KMS-11 (cell line): ENCODE measurements around the gene METTL22.

Experiments used
- H2AFZ ChIP-seq: fragments of 200-600 bp; sonication (generic); 2 replicates; pipeline ENCODE4 v1.6.1; 2016; ENCODE audit warnings: antibody characterized with exemption, mixed run types, low read depth
- H3K27ac ChIP-seq: fragments of 200-600 bp; sonication (generic); 2 replicates; pipeline ENCODE4 v1.6.1; 2016; ENCODE audit warnings: mild to moderate bottlenecking, mixed run types
- H3K27me3 ChIP-seq: fragments of 200-600 bp; sonication (generic); 2 replicates; pipeline ENCODE4 v1.6.1; 2017; ENCODE audit warnings: mild to moderate bottlenecking, low read depth, mixed run types, moderate library complexity; ENCODE audit not compliant: insufficient read depth
- H3K36me3 ChIP-seq: fragments of 200-600 bp; sonication (generic); 2 replicates; pipeline ENCODE4 v1.6.1; 2017; ENCODE audit warnings: mild to moderate bottlenecking, mixed run types; ENCODE audit not compliant: insufficient read depth
- H3K4me1 ChIP-seq: fragments of 200-600 bp; sonication (generic); 2 replicates; pipeline ENCODE4 v1.6.1; 2016; ENCODE audit warnings: mild to moderate bottlenecking, low read depth, mixed run types; ENCODE audit not compliant: poor library complexity, severe bottlenecking
- H3K4me2 ChIP-seq: fragments of 200-600 bp; sonication (generic); 2 replicates; pipeline ENCODE4 v1.7.0; 2016; ENCODE audit warnings: mild to moderate bottlenecking, mixed run types
- H3K4me3 ChIP-seq: fragments of 200-600 bp; sonication (generic); IDR thresholded peaks from 2 replicates; pipeline ENCODE4 v1.6.1; 2017; ENCODE audit warnings: low read depth, low read length, mixed read lengths; ENCODE audit not compliant: insufficient read depth
- H3K79me2 ChIP-seq: fragments of 200-600 bp; sonication (generic); 2 replicates; pipeline ENCODE4 v1.6.1; 2016; ENCODE audit warnings: low read depth, mixed run types; ENCODE audit not compliant: insufficient read depth
- H3K9ac ChIP-seq: fragments of 200-600 bp; sonication (generic); 2 replicates; pipeline ENCODE4 v1.6.1; 2016; ENCODE audit warnings: mild to moderate bottlenecking, mixed run types
- H4K20me1 ChIP-seq: fragments of 200-600 bp; sonication (generic); 2 replicates; pipeline ENCODE4 v1.6.1; 2016; ENCODE audit warnings: mild to moderate bottlenecking, mixed run types; ENCODE audit not compliant: insufficient read depth
- TF ChIP-seq, protein P1 (sequence below): fragments of 200-600 bp; sonication (generic); conservative IDR thresholded peaks from 2 replicates; pipeline ENCODE4 v1.6.1; 2017; ENCODE audit warnings: low read depth, mild to moderate bottlenecking, antibody characterized with exemption, low read length, moderate library complexity, mixed read lengths

Gene METTL22

DNA sequence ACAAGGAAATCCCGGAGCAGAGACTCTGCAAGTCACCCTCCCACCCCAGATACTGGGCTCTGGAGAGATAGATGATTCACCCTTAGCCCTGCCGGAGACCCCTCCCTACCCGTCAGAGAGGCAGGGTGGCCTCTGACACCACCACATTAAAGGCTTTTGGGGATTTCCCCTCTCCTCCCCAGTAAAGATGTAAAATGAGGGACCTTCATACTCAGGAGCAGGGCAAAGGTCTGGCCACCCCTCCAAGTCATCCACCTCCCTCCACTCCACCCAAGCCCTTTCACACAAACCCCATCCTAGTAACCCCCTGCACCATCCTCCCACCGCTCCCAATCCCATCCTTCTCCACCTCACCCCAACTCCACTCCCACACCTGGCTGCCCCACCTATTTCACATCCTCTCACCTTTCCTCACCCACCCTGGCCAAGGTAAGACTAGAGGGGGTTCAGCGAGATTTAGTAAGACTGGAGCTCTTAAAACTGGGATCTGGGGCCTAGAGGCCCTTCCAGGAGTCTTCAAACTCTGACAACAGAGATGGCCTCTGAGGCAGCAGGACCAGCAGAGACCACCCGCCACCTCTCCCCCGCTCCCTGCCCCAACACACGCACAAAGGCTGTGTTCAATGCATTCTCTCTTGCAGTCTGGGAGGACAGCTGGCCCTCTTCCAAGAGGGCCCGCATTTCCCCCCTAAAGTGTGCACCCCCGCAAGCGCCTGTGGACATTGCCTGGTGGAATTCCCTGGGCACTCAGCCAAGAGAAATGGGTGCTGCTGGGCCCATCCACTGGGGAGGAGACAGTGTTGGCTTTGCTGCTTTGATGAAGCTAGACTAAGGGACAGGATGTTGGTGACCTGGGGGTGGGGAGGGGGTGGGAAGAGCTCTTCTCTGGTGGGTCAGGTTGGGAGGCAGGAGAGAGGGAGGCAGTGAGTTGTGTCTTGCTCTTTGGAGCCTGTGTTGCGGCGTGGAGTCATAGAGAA, 54.0 kb downstream of the METTL22 start:
- H2AFZ ChIP-seq = peak overlapping the region; percentile 89
- no peaks in the 10 kb centered on the region for H3K79me2 ChIP-seq
- no peaks in the 10 kb centered on the region for H3K36me3 ChIP-seq
- peak overlapping the region; percentile 95 for H3K4me2 ChIP-seq
- TF ChIP-seq, protein P1, sequence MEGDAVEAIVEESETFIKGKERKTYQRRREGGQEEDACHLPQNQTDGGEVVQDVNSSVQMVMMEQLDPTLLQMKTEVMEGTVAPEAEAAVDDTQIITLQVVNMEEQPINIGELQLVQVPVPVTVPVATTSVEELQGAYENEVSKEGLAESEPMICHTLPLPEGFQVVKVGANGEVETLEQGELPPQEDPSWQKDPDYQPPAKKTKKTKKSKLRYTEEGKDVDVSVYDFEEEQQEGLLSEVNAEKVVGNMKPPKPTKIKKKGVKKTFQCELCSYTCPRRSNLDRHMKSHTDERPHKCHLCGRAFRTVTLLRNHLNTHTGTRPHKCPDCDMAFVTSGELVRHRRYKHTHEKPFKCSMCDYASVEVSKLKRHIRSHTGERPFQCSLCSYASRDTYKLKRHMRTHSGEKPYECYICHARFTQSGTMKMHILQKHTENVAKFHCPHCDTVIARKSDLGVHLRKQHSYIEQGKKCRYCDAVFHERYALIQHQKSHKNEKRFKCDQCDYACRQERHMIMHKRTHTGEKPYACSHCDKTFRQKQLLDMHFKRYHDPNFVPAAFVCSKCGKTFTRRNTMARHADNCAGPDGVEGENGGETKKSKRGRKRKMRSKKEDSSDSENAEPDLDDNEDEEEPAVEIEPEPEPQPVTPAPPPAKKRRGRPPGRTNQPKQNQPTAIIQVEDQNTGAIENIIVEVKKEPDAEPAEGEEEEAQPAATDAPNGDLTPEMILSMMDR = no peak
- H4K20me1 ChIP-seq = no peaks in the 10 kb centered on the region
- no peak overlapping the region for H3K9ac ChIP-seq
- H3K27ac ChIP-seq = no peak overlapping the region
- peaks cover 8% of the 10 kb centered on the region for H3K4me1 ChIP-seq
- no peaks in the 10 kb centered on the region for H3K27me3 ChIP-seq
- H3K4me3 ChIP-seq = no peak overlapping the region

DNA sequence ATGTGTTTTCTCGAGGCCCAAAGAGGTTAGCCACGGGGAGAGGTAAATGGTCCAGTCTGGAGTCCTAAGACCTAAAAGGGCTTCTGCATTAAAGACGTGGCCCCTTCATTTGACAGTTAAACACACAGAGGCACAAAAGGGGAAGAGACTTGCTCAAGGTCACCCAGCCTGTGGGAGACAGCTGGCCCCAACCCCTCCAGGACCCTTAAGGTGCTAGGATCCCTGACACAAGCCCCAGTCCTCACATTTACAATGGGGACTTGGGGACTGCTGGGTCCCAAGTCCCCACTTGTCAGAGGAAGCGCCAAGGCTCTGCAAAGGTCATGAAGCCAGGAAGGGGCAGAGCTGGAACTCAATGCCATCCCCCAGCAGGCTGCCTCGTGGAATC, 54.7 kb downstream of the METTL22 start:
- Histone ChIP-seq H3K4me2 (no peak overlapping the region), H3K4me1 (peaks cover 8% of the 10 kb centered on the region), H3K79me2 (no peaks in the 10 kb centered on the region), H3K27me3 (no peaks in the 10 kb centered on the region), H2AFZ (no peak overlapping the region), H4K20me1 (no peaks in the 10 kb centered on the region), H3K27ac (no peak overlapping the region), H3K4me3 (no peak overlapping the region), H3K36me3 (no peaks in the 10 kb centered on the region), H3K9ac (no peak overlapping the region)
- TF ChIP-seq, protein P1 = no peak

DNA sequence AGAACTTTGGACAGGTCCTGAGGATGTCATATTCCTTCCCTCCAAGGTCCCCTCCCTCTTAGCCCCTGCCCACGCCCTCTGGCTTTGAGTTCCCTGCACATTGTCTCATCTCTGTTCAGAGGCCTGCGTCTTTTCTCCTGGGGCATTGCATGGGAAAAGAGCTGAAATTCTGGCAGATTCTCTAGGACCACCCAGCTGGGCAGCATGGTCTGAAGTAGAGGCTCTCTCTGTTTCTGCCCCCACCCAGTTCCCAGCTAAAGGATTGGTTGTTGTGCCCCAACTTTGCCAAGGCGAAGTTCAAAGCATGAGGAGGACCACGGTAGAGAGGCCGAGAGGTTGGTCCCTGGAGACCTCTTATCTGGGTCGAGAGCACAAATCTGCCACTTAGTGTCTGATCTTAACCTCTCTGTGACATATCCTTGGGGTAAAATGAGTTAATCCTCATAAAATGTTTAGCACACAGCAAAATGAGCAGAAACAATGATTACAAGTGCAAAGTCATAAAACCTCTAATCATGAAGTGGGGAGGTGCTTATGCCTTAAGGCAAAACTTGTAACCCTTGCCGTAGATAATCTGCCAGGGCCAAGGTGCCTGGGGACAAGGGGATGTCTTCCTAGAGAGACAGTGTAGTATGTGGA, 55.4 kb downstream of the METTL22 start:
- no peak overlapping the region for H3K4me3 ChIP-seq
- H3K4me1 ChIP-seq = peaks cover 8% of the 10 kb centered on the region
- no peaks in the 10 kb centered on the region for H4K20me1 ChIP-seq
- H3K27ac ChIP-seq = no peak overlapping the region
- TF ChIP-seq, protein P1 = no peak
- no peak overlapping the region for H3K9ac ChIP-seq
- H3K36me3 ChIP-seq = no peaks in the 10 kb centered on the region
- no peaks in the 10 kb centered on the region for H3K27me3 ChIP-seq
- no peaks in the 10 kb centered on the region for H3K79me2 ChIP-seq
- no peak overlapping the region for H3K4me2 ChIP-seq
- H2AFZ ChIP-seq = no peak overlapping the region

DNA sequence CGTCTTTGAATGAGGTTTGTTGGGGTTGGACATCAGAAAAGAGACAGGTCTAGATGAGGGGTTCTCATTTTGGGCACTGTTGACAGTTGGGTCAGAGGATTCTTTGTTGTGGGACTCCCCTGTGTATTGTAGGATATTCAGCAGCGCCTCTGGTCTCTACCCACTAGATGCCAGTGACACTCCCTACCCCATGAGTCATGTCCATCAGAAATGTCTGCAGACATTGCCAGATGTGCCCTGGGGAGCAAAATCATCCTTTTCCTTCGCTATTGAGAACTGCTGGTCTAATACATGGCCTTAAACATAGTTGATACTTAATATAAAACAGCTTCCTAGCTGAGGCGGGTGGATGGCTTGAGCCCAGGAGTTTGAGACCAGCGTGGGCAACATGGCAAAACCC, 56.0 kb downstream of the METTL22 start:
- no peak overlapping the region for H3K4me2 ChIP-seq
- no peak overlapping the region for H3K9ac ChIP-seq
- H2AFZ ChIP-seq = no peak overlapping the region
- TF ChIP-seq, protein P1 = no peak
- H3K4me3 ChIP-seq = no peak overlapping the region
- H3K27me3 ChIP-seq = no peaks in the 10 kb centered on the region
- no peaks in the 10 kb centered on the region for H3K36me3 ChIP-seq
- no peak overlapping the region for H3K27ac ChIP-seq
- no peaks in the 10 kb centered on the region for H4K20me1 ChIP-seq
- H3K4me1 ChIP-seq = peaks cover 8% of the 10 kb centered on the region
- H3K79me2 ChIP-seq = no peaks in the 10 kb centered on the region
